Measurements from ENCODE around the gene ADGRL3.

GRCh38 chr4:61661960-61662359 lies 461.8 kb downstream of the ADGRL3 start:
- no peak for TF ChIP-seq CTCF (IDR thresholded peaks at IDR 0.05; ENCODE audit: low read length)
- TF ChIP-seq EZH2 (IDR thresholded peaks at IDR 0.05; ENCODE audit: borderline replicate concordance, low read length), result no peak

All from OCI-LY1 (cell line).